WTC11 (cell line): Measurements from ENCODE around the gene MED12L. TPM values are rescaled to one million over a fixed set of nuclear protein-coding genes. Genes with fewer than 3 reads are reported as not detected.

Experiments
- ATAC-seq: fragments of 200-7000 bp; cut with Tn5 transposase; 2 replicates; pipeline ENCODE4 v1.10.0; 2021; ENCODE audit warnings: mild to moderate bottlenecking, moderate library complexity
- CTCF ChIA-PET: fragments of 300-600 bp; sonication (Branson Sonifier 250); formaldehyde crosslinking; loops from one replicate; lab custom pipeline; 2021; ENCODE audit warnings: antibody characterized with exemption; lab: Charles Lee
- POLR2A ChIA-PET: fragments of 350-600 bp; sonication (Branson Sonifier 250); formaldehyde crosslinking; loops from one replicate; lab custom pipeline; 2021; ENCODE audit warnings: antibody characterized with exemption; lab: Charles Lee
- DNase-seq: peaks from one replicate; pipeline ENCODE4 v3.0.0; 2021; ENCODE audit warnings: low spot score
- H3K27ac Mint-ChIP-seq: 2 replicates; pipeline ENCODE4 v1.8.0; 2021; ENCODE audit warnings: mixed read lengths
- H3K27me3 Mint-ChIP-seq: 2 replicates; pipeline ENCODE4 v1.8.0; 2021; ENCODE audit warnings: low read depth, mild to moderate bottlenecking, moderate library complexity, mixed read lengths
- H3K36me3 Mint-ChIP-seq: 2 replicates; pipeline ENCODE4 v1.8.0; 2021; ENCODE audit warnings: mixed read lengths
- H3K4me1 Mint-ChIP-seq: 2 replicates; pipeline ENCODE4 v1.8.0; 2022; ENCODE audit warnings: mixed read lengths
- H3K4me3 Mint-ChIP-seq: 2 replicates; pipeline ENCODE4 v1.8.0; 2021; ENCODE audit warnings: mild to moderate bottlenecking, moderate library complexity, mixed read lengths
- H3K9me3 Mint-ChIP-seq: 2 replicates; pipeline ENCODE4 v1.8.0; 2021; ENCODE audit warnings: mixed read lengths
- AR ChIP-seq: fragments of 250-450 bp; sonication (Bioruptor Pico); IDR thresholded peaks from 2 replicates; pipeline ENCODE4 v1.9.0; 2021; ENCODE audit warnings: mild to moderate bottlenecking
- ATF1 ChIP-seq: sonication (generic); formaldehyde crosslinking; IDR thresholded peaks from 2 replicates; pipeline ENCODE4 v1.8.1; 2023; ENCODE audit warnings: mild to moderate bottlenecking, moderate library complexity, missing genetic modification reagents
- ELF4 ChIP-seq: sonication (generic); formaldehyde crosslinking; IDR thresholded peaks from 2 replicates; pipeline ENCODE4 v1.8.1; 2022; ENCODE audit warnings: low read depth, mild to moderate bottlenecking, moderate library complexity, missing genetic modification reagents
- FOXJ3 ChIP-seq: sonication (generic); formaldehyde crosslinking; IDR thresholded peaks from 2 replicates; pipeline ENCODE4 v1.9.0; 2021; ENCODE audit warnings: missing genetic modification reagents, mild to moderate bottlenecking, borderline replicate concordance
- FOXP4 ChIP-seq: sonication (generic); formaldehyde crosslinking; IDR thresholded peaks from 2 replicates; pipeline ENCODE4 v1.8.0; 2022; ENCODE audit warnings: mild to moderate bottlenecking, missing genetic modification reagents
- IRF2 ChIP-seq: sonication (generic); formaldehyde crosslinking; IDR thresholded peaks from 2 replicates; pipeline ENCODE4 v1.8.0; 2022; ENCODE audit warnings: low read depth, missing genetic modification reagents, borderline replicate concordance
- MAX ChIP-seq: sonication (generic); formaldehyde crosslinking; IDR thresholded peaks from 2 replicates; pipeline ENCODE4 v1.8.0; 2022; ENCODE audit warnings: mild to moderate bottlenecking, missing genetic modification reagents
- RELA ChIP-seq: sonication (generic); formaldehyde crosslinking; IDR thresholded peaks from 2 replicates; pipeline ENCODE4 v1.8.1; 2022; ENCODE audit warnings: missing genetic modification reagents, mild to moderate bottlenecking, borderline replicate concordance
- RORB ChIP-seq: fragments of 250-450 bp; sonication (Bioruptor Pico); IDR thresholded peaks from 2 replicates; pipeline ENCODE4 v1.9.0; 2021; ENCODE audit warnings: mild to moderate bottlenecking
- SMAD4 ChIP-seq: sonication (generic); formaldehyde crosslinking; IDR thresholded peaks from 2 replicates; pipeline ENCODE4 v1.8.0; 2022; ENCODE audit warnings: mild to moderate bottlenecking, missing genetic modification reagents
- SOX15 ChIP-seq: fragments of 250-450 bp; sonication (Bioruptor Pico); IDR thresholded peaks from 2 replicates; pipeline ENCODE4 v1.9.0; 2021; ENCODE audit warnings: mild to moderate bottlenecking
- ZNF232 ChIP-seq: sonication (generic); formaldehyde crosslinking; IDR thresholded peaks from 2 replicates; pipeline ENCODE4 v1.8.0; 2022; ENCODE audit warnings: mild to moderate bottlenecking, missing genetic modification reagents
- ZNF425 ChIP-seq: fragments of 250-450 bp; sonication (Bioruptor Pico); conservative IDR thresholded peaks from 2 replicates; pipeline ENCODE4 v1.9.0; 2021; ENCODE audit warnings: mild to moderate bottlenecking
- ZNF512 ChIP-seq: sonication (generic); formaldehyde crosslinking; IDR thresholded peaks from 2 replicates; pipeline ENCODE4 v1.8.1; 2022; ENCODE audit warnings: missing genetic modification reagents, borderline replicate concordance
- ZNF532 ChIP-seq: fragments of 250-450 bp; sonication (Bioruptor Pico); IDR thresholded peaks from 2 replicates; pipeline ENCODE4 v1.9.0; 2021; ENCODE audit warnings: mild to moderate bottlenecking, borderline replicate concordance
- total RNA-seq: library from RNA; stranded (reverse); gene quantifications from 3 replicates; pipeline ENCODE4 v1.2.3, GENCODE V29; 2021

Gene MED12L
- total RNA-seq, 1 experiment from 2014 or later: 27.4 TPM

- H3K27me3 Mint-ChIP-seq: no peaks in the 10 kb centered on the region
- H3K9me3 Mint-ChIP-seq: no peaks in the 10 kb centered on the region
- H3K4me3 Mint-ChIP-seq: no peak overlapping the region
- ChIA-PET CTCF (interaction anchor here (0.7 kb wide), 1 partner anchor 28 kb away, joined by 3 read pairs; no protein-coding TSS in a partner anchor), POLR2A (no interaction called here)
- ATAC-seq: no peak
- 0 out of 2 replicates have a peak, but pooled peaks cover 3% of the 10 kb centered on the region for H3K36me3 Mint-ChIP-seq
- H3K27ac Mint-ChIP-seq: no peak overlapping the region
- no peak for DNase-seq
- H3K4me1 Mint-ChIP-seq: peaks cover 46% of the 10 kb centered on the region
- TF ChIP-seq RELA (CRISPR knock-in tag) (no peak), SMAD4 (CRISPR knock-in tag) (no peak), FOXP4 (CRISPR knock-in tag) (no peak), AR (no peak), IRF2 (no peak), ELF4 (CRISPR knock-in tag) (no peak), ZNF425 (no peak), RORB (CRISPR knock-in tag) (no peak)
- TF ChIP-seq, all 79 proteins: peak for 0
Measured at GRCh38 chr3:151350656-151351055, 265.2 kb downstream of the MED12L start.

GRCh38 chr3:151351219-151351618, 265.8 kb downstream of the MED12L start:
- no peak overlapping the region for H3K4me3 Mint-ChIP-seq
- no peak for TF ChIP-seq ZNF232 (CRISPR knock-in tag)
- TF ChIP-seq ZNF512 (CRISPR knock-in tag): no peak
- TF ChIP-seq FOXJ3 (CRISPR knock-in tag): no peak
- TF ChIP-seq ATF1 (CRISPR knock-in tag): no peak
- no peak for TF ChIP-seq SOX15
- no peak for TF ChIP-seq ZNF532
- TF ChIP-seq MAX (CRISPR knock-in tag): no peak
- H3K27ac Mint-ChIP-seq: peak overlapping the region; percentile 68; the same call in 1 of the 2 replicates
- ChIA-PET CTCF (interaction anchor here (0.7 kb wide), 1 partner anchor 28 kb away, joined by 3 read pairs; no protein-coding TSS in a partner anchor), POLR2A (no interaction called here)
- no peak for ATAC-seq
- peaks cover 45% of the 10 kb centered on the region for H3K4me1 Mint-ChIP-seq
- no peak for DNase-seq
- no peaks in the 10 kb centered on the region for H3K9me3 Mint-ChIP-seq
- H3K27me3 Mint-ChIP-seq: no peaks in the 10 kb centered on the region
- H3K36me3 Mint-ChIP-seq: 0 out of 2 replicates have a peak, but pooled peaks cover 3% of the 10 kb centered on the region
